SH-SY5Y (cell line): ENCODE results near the gene ZPBP2.

Source experiments
- GATA2 ChIP-seq: IDR thresholded peaks from 2 replicates; pipeline ENCODE4 v1.6.1; 2011; ENCODE audit warnings: mild to moderate bottlenecking, low read depth, low read length
- GATA3 ChIP-seq: IDR thresholded peaks from 2 replicates; pipeline ENCODE4 v1.6.1; 2011; ENCODE audit warnings: low read depth, mild to moderate bottlenecking, low read length, moderate library complexity

The ZPBP2 gene

DNA sequence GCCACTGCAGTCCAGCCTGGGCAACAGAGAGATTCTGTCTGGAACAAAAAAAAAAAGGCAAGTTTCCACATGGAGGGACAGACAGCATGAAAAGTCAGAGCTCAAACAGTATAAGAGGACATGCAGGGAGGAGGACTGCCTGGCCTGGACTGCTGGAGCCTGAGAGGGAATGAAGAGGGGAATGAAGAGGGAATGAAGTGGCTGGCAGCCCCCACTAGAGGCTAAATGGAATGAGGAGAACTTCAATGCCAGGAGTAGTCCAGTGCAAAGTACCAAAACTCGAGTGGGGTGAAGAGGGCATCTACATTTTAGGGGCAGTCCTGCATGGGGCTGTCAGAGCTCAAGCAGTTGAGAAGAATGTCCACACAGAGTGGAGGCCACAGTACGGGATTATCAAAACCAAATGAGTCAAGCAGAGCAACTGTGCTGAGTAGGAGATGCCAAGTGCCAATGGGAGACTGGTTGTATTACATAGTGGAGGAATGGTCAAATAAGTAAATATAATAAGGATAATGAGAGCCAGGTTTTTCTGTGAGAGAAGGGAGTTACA lies 26.8 kb upstream of the ZPBP2 start:
- no peak for TF ChIP-seq GATA2
- no peak for TF ChIP-seq GATA3

DNA sequence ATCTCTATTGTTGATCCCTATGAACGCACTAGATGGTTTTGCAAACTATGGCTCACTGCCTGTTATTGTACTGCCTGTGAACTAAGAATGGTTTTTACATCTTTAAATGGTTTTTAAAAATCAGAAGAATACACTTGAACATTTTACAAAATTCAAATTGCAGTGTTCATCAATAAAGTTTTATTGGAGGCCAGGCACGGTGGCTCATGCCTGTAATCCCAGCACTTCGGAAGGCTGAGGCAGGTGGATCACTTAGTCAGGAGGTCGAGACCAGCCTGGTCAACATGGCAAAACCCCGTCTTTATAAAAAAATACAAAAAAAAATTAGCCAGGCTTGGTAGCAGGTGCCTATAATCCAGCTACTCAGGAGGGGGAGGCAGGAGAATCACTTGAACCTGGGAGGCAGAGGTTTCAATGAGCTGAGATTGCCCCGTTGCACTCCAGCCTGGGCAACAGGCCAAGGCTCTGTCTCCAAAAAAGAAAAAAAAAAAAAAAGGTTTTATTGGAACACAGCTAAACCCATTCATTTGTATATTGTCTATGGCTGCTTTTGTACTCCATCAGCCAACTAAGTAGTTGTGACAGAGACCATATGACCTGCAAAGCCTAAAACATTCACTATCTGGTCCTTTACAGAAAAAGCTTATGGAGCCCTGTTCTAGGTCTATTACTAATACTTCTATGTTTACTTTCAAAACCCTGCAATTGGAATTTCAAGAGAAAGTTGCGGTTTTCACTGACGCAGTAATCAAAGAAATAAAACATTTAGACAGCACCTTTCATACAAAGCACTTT lies 22.8 kb upstream of the ZPBP2 start:
- no peak for TF ChIP-seq GATA2
- TF ChIP-seq GATA3, result no peak

DNA sequence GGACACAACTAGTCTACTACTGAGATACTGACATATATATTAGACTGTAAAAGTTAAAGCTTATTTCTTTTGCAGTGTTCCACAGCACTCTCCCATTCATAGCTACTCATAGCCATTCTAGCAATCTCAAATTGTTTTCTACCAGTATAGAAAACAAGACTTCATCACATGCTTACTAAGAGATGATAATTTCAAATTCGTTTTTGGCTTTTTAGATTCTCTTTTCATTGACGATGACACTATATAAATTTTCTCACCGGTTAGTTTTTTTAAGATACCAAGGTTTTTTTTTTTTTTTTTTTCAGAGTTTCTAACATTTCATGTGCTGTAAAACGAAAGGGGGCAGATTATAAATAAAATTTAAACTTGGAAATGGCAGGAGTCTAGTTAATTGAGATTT lies 21.8 kb upstream of the ZPBP2 start:
- TF ChIP-seq GATA2, result no peak
- TF ChIP-seq GATA3, result no peak

DNA sequence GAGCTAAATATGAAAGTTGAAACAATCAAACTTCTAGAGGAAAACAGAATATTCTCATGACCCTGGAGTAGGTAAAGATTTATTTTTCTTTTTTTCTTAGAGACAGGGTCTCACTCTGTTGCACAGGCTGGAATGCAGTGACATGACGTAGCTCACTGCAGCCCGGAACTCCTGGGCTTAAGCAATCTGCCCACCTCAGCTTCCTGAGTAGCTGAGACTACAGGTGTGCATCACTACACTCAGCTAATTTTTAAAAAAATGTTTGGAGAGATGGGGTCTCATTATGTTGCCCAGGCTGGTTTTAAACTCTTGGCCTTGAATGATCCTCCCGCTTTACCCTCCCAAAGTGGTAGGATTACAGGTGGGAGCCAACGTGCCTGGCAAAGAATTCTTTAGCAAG lies 19.4 kb upstream of the ZPBP2 start:
- no peak for TF ChIP-seq GATA2
- no peak for TF ChIP-seq GATA3

DNA sequence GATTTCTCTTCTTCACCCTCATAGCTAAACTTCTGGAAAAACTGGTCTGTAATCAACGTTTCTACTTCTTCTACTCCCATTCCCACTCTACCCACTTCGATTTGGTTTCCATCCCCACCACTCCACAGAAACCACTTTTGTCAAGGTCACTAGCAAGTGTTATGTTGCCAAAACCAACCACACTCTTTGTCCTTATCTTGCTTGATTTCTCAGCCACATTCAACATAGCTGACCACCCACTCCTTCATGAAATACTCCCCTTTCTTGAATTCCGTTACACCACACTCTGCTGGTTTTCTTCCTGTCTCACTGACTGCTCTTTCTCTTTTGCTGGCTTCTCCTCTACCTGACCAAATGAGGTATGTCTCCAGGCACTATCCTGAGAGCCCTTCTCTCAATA lies 15.8 kb upstream of the ZPBP2 start:
- no peak for TF ChIP-seq GATA3
- TF ChIP-seq GATA2, result no peak

DNA sequence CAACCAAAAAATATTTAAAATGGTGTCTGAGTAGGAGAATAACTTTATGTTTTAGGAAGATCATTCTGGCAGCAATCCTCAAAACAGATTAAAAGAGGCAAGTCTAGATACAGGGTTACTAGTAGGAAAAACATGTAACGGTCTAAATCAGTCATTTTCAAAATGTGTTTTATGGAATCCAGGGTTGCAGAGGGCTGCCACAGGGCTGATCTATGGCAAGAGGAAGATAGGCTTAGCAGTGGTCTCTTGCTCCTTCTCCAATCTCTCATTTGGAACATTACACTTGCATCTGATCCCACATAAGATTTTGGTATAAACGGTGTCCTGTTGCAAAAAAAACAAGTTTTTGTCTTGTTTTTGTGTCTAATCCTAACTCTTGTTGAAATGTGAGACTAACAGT lies 13.1 kb upstream of the ZPBP2 start:
- TF ChIP-seq GATA2, result no peak
- no peak for TF ChIP-seq GATA3

DNA sequence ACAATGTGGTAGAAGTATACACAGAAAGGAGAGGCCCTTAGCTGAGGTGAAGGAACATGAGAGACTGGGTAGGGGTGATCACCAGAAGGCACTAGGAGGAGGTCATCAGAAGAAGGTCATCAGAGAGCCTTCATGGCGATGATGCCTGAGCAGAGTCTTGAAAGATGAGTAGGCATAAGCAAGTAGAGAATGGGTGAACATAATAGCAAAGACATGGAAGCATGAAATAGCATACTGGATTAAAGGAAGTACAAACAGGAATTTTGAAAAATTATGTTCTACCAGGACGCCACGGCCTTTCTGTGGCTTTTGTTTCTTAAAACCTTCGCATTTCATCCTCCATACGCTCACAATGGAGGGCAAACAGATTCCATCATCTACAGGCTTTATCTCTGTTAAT lies 6.8 kb upstream of the ZPBP2 start:
- no peak for TF ChIP-seq GATA2
- TF ChIP-seq GATA3, result no peak

DNA sequence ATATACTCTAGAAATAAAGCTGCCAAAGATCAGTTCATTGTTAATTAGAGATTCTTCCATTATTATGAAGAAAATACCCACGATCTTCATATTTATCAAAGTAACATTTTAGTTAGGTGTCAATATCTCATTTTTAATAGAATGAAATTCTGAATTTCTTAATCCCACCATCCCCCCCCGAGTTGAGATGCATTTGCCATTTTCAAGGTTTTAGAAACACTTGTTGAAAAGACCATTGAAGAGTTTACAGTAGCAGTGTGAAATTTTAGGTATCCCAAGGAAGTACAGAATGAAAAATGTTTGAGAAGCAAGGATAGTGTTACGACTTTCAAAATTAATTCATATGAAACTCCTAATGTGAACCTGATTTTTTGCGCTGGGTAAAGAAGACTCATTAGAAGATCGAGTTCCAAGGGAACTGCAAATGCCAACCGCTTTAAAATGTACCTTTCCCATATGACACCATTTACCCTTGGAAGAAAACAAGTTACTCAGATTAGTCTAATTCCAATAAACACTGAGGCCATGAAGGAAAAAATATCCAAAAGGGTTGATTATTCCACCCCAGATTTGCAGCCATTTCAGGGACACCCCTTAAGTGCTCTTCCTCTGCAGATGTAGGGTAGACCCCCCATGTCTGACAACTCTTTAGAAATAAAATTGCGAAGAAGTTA lies 4.6 kb upstream of the ZPBP2 start:
- no peak for TF ChIP-seq GATA3

DNA sequence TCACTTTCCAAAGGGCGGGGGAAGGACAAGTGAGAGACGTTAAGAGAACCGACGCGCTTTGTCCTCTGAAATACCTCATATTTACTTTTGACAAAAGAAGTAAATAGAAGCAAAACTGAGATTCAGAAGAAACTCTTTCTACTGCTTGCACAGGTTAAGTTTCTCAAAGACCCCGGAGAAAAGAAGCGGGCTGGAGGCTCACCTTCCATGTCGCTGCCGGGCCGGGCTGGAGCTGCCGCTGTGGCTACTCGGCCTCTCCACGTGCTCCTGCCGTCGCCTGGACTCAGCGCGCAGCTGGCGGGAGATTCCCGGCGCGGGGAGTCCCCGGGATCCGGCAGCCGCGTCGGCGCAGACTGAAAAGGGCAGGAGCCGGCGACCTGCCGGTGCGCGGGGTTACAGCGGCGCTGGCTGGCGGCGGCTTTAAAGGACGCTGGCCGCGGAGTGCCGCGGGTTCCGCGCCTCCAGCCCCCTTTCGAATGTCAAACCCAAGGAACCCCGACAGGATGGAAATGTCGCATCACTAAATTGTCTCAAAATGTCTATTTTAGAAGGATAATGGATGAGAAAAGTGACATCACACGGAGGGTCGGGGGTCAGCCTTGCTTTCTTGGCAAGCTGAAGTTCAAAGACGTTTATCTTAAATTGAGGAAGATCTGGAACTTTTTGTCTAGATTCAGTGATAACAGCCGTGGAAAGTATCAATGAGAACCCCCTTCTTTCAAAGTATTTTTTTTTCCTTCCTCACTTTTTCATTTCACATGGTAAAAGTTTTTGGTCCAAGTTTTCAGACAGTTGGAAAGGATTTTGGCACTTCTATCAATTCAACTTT lies 3.9 kb upstream of the ZPBP2 start, which contains the start of gene IKZF3:
Gene IKZF3, minus strand, starts transcription at position 395 of the 829 bp plus-strand sequence. Its CDS starts 186 bp downstream, at position 209.
- TF ChIP-seq GATA3 (no peak), GATA2 (no peak)

DNA sequence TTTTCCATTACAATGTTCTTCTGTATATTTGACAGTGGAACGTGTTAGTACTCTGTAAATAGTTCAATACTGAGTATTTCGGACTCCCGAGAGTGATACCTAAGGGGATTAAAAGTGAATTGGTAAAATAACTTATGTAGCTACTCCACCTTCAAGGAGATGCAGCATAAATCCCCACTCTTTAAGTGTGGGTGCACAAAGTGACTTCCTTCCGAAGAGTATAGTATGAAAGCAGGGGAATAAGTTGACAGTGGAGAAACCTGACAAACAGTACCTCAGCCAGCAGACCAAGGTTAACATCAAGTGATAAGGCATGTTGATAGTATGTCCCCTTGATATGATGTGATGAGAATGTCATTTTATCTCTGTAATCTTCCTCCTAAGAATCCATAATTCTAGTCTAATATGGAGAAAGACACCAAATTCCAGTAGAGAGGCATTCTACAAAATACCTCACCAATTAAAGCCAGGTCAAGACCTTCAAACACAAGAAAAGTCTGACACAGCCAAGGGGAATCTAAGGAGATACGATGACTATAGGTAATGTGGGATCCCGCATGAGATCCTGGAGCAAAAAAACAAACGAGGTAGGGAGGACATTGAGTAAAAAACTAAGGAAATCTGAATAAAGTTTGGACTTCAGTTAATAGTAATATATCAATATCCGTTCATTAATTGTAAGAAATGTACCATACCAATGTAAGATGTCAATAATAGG lies 1.8 kb upstream of the ZPBP2 start:
- no peak for TF ChIP-seq GATA2
- no peak for TF ChIP-seq GATA3

DNA sequence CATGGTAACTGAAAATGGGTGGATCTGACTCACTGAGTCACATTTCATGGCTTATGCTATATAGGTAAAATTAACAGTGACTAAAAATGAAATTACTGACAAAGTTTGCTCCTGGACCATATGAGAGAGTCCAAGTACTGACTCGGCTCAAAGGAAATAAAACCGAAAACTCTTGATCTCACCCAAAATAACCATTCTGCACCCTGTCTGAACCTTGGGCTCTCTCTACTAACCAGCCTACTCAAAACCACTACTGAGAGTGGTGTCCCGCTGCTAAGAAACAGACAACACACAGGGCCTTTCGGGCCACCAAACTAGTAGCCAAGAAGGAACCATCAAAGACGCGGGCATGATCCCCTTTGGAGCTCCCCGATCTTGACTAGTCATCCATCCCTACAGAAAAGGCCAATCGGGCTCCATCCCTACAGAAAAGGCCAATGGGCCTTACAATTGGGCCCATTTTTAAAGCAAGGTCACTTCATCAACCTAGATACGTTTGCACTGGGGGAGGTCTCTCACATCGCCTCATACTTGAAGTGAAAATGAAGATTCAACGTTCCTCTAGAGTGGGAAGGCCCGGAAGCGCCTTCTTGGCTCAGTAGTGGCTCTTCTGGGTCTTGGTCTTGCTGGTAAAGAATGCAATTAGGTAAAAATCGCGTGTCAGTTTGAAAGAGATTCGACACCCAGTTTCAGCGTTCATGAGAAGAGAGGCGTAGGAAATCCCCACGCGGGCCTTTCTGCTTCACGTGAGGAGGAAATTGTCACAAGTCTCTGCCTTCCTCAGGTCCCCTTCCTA lies 720 bp upstream of the ZPBP2 start:
- no peak for TF ChIP-seq GATA3
- TF ChIP-seq GATA2, result no peak

DNA sequence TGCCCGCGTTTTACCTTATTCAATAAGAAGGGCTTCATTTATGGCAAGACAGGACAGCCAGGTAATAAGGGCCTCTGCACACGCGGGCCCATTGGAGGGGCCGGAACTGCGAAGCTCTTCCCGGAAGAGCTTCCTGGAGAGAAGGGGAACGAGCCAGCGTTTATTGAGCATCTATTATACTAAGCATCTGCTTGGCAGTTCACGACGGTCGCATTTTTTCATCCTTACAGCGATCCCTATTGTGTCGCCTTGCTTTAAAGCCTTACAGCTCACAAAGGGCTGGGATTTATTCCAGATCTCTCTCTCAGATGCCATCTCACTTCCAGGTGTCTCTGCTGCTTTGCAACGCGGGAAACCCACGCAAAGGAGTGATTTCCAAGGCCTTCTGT lies 546 bp downstream of the ZPBP2 start:
- TF ChIP-seq GATA2, result no peak
- no peak for TF ChIP-seq GATA3

DNA sequence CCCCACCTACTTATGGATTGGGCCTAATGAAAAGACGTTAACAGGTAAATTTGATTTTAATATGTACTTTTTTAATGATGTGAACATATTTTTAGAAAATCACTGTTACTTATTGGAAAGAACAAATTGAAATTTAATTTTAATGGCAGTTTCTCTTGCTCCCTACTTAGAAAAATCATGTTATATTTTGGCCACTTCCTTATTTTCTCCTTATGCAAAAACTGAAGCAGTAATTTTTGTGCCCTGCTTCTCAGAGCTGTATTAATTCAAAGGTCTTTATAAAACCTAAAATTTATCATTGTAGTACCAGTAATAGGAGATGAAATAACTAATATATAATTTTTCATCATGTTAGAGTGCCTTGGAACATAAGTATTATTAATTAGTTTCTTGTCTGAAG lies 2.8 kb downstream of the ZPBP2 start:
- TF ChIP-seq GATA2 (no peak), GATA3 (no peak)
